SKM-1 (cell line): ENCODE results near the gene CSTF3.
A peak's percentile ranks its signal among the peaks of the same experiment; 100 is the strongest.
"Not testable (repeated sequence)": the region's sequence is repeated elsewhere in the genome, so short reads cannot be mapped to it uniquely, and the experiment has no call there.

ENCODE experiments used
- DNase-seq: peaks from one replicate; lab custom pipeline; 2025; ENCODE audit not compliant: unreplicated experiment; lab: John Stamatoyannopoulos, UW

Gene CSTF3

DNA sequence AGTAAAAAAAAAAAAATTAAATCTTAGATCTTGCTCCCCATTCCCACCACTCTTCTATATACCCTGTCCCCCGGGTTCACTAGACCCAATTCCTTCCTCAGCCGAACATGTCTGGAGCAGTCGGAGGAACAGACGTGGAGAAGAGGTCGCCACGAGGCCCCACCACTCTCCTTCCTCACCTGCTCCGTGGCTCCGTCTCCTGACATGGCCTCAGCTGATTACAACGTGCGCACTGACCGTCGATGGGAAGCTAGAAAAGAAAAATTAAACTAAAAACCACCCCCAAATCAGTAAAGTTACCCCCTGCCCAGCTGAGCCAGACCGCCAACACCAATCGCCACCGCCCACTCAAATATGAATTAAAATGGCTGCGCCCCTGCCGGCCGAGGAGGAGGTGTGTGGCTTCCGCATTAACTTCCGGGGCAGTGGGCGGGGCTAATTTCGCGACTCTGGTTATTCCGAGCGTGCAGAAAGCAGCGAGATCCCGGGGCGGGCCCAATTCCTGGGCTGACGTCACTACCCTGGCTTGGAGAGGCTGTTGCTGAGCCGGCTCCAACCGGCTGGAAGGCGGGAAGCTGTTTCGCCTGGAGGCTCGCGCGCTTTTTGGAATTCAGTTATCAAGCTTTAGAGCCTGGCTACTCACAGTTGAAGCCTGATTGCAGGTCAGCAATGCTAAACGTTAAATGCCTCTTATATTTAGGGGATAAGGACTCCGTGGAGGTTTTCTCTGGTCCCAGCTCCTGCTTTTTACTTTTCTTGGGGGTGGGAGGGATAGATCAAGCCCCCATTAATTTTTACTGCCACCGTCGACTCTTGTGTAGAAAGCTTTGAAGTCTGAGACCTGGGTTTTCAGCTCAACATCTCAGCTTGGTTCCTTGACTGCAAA lies at the start of gene CSTF3:
Gene CSTF3, minus strand, starts transcription at position 361 of the 886 bp plus-strand sequence. Its CDS starts 155 bp downstream, at position 206.
- DNase-seq = peak; percentile 97

DNA sequence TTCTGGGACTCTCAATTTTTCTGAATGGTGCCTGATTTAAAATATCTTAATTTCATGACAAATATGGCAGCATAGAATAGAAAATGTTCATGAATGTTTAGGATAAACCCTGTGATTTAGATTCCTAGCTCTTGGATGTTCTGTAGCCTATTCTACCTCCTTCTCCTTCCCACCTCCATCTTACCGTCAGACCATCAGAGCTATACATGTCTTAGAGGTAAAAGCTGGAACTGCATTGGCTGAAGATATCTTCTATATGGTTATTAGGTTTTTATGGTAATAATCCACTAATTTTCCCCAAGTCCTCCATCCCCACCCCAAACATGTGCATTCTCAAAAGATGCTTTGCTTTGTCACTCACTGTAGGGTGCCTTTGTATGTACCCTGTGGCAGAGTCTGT lies 46.9 kb upstream of the CSTF3 start:
- no peak for DNase-seq

DNA sequence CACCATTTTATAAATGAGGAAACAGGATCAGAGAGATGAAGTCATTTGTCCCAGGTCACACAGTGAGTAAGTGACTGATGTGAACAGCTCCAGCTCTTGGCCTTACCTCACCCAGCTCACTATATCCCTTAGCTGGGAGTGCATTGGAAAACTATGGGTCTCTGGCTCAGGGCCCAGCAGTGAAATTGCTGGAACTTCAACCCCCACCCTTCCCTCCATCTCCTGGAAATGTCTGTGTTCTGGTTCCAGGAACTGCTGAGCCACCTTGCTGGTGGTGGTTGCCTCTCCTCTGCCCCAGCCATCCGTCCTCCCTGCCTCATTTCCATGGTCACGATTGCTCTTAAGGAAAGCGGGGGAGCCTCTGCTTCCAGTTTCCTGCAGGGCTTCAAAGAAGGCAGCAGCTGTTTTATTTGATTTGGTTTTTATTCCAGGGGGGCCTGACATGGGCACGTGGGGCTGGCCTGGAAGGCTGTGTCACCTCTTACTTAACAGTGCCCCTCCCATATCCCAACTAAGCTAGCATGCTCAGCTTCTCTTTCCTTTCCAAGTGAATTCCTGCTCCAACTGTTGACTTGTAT lies 46.2 kb upstream of the CSTF3 start:
- DNase-seq = no peak

DNA sequence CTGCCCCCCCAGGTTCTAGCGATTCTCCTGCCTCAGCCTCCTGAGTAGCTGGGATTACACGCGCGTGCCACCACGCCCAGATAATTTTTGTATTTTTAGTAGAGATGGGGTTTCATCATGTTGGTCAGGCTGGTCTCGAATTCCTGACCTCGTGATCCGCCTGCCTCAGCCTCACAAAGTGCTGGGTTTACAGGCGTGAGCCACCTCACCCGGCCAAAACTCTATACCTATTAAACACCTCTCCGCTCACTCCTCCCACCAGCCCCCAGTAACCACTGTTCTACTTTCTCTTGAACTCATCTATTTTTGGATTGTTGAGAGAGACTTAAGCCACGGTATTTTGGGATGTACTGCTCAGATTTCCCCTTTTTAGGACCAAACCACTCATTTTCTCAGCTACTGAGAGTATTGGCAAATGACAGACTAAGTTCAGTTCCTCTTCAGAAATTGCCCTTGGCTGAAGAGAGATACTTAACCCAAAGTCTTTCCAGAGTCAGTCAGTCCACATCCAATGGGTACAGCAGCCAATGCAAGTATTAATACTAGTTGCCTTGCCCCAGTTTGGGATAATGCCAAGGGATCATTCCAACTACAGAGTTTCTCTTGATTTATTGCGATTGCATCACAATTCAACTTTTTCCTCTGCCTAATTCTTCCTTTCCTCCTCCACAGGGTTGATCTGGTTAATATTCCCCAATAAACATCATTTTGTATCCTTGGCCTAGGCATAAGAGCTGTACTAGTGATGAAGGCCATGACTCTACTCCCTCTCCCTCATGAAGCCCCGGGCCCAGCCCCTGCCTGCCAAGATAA lies 36.8 kb upstream of the CSTF3 start:
- peak; percentile 86 for DNase-seq

DNA sequence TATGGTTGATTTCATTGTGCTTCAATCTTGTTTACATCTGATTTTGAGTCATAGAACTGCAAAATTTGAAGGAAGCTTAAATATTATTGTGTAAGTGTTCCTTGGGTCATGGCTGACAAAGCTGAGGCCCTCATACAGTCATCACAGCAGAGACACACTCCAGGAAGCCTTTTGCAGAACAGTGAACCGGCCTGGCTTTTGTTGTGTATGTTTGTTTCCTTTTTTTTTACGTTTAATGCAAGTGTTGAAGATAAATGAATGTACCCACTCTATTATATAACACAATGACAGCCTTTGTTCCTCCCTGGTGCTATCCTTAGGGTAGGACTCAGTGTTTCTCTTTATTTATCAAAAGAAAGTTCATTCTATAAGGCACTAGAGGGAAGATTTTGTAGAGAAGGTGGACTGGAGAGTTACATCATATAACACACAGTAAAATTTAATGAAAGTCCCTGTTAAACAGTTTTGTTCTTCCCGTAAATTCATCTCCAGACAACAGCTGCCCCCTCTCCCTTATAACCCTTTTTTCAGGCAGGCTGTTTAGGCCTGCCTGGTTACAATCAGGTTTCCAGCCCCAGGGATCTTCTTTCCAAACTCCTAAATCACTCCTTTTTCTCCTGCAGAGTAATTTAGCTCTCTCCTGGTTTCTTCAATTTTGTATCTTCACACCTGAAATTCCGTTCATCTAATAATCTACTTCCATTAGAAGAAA lies 34.3 kb upstream of the CSTF3 start:
- peak; percentile 22 for DNase-seq

DNA sequence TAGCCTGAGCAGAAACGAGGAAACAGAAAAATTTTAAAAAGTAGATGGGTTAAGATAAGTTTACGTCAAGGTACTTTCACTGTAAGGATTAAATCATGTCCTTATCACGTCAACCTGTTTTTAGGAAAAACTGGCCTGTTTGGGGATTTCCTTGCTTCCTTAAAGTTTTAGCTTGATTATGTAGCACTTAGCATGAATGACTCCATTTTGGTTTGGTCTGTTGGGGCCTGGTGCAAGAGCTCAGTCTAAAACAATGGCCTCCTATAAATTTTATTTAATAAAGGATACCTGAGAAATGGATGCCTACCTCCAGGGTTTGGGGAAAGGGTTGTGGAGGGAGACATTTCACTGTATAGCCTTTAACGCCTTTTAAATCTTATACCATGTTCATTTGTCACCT lies 33.2 kb upstream of the CSTF3 start:
- DNase-seq = no peak

DNA sequence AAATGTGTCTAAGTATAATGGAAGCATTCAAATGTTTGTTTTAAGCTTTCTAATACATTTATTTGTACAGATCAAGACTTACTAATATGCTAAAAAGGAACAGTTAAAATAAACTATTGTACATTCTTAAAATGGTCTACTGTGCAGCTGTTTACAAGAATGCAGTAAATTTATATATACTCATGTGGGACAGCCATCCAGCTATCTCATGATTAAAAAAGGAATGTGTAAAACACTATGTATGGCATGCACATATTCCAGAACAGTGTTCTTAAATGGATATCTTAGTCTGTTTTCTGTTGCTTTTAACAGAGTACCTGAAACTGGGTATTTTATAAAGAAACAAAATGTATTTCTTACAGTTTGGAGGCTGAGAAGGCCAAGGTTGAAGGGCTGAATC lies 30.2 kb upstream of the CSTF3 start:
- no peak for DNase-seq

DNA sequence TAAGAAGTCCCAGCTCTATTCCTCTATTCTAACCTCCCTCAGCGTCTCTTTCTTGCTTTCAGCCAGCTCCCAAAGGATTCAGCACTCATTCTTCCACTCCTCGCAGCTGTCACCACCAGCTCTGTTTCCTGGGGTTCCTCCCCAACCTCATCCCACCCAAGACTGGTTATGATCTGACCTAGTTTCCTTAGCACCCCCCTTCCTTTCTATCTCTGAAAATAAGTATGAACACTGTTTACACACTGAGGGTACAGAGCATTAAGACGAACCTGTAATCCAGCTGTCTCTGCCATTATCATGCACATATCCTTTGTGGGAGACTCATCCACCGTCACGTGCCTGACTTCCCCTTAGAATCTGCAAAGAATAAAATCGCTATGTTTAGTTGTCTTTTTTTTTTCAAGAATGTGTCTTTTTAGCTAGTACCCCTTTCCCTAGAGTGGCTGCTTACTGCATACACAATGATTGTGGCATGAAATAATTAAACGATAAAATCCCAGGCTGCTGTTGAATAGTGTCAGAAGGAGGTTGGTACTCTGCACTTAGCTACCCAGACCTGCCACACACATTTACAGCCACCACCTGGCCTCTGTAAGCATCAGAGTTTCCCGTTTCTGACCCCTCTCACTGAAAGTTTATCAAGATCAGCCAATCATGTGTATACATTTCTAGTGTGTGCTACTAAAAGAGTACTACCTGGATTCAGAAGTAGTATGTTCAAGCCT lies 26.9 kb upstream of the CSTF3 start:
- no peak for DNase-seq

DNA sequence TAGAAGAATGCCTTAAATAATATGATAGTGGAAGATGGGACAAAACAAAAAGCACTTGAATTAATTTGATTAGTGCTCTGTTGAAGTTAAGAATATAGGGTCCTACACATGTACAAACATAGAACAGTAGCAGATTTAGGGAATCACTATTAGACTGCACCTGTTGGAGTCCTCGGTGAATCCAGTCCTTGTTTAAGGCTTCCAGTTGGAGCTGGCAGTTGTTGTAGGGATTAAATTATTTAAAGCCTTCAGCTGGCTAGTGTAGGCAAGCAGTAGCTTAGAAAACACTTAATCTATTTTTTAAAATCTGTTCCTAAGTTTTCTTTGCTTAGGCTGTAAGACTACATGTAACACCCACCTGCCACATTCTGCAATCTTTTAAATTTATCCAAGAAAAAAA lies 24.5 kb upstream of the CSTF3 start:
- DNase-seq = no peak

DNA sequence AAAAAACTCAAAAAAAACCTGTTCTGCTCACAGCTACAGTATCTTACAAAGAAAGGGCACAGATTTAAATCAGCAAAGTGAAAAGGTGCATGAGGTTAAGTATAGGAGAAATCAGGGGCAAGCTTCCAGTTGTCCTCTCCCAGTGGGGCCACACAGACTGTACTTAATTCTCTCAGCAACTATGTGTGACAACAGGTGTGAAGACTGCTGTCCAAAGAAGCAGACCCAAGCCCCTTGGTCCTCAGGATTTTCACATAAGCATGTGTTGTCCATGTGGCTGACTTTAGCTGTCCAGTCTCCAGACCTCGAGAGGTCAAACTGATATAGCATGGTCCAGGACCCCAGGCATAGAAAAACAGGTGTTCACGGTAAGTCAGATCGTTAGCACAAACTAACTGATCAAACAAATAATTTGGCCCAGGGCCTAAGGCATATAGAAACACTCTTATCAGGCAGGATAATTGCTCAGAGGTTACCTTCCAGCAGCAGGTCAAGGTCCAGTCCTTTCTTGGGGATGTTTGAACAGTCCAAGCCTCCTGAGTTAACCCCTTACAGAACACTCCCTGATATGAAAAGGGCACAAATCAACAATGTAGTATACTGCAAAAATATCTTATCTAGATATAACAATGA lies 21.1 kb upstream of the CSTF3 start:
- no peak for DNase-seq

DNA sequence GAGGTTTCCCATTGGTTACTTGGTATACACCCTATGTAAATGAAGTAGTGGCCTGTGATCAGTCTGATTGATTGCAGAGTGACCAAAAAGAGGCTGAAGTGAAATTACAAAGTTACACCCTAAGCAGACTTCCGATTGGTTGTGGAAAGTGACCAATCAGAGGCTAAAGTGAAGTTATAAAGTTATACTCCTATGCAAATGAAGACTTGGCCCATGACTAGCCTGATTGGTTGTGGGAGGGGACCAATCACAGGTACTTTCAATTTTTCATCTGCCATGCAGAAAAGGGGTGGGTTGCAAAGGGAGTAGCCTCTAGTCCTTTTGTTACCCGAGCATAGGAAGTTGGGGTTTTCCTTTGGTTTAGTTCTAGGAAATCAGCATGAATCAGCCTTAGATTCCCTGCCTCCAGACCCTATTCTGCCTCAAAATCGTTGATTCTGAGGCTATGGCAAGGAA lies 18.1 kb upstream of the CSTF3 start:
- no peak for DNase-seq

DNA sequence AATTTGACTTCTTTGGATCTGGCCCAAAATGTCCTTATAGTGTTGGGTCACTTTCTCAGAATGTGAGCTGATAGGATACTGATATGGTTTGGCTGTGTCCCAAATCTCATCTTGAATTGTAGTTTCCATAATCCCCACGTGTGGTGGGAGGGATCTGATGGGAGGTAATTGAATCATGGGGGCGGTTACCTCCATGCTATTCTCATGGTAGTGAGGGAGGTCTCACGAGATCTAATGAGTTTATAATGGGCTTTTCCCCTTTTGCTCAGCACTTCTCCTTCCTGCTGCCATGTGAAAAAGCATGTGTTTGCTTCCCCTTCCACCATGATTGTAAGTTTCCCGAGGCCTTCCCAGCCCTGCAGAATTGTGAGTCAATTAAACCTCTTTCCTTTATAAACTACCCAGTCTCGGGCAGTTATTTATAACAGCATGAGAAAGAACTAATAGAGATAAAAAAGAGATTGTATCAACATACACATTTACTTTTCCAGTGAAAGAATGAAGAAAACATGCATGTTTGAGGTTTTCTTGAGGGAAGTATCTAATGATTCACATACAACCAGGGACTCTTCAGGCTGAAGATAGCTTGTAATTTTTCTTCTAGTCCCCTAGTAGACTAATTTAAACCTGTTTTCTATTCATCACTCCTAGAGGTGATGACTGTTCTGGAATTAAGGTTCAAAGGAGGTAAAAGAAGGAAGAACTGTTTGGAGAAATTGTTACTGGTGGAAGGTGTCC lies 17.3 kb upstream of the CSTF3 start:
- DNase-seq = no peak

DNA sequence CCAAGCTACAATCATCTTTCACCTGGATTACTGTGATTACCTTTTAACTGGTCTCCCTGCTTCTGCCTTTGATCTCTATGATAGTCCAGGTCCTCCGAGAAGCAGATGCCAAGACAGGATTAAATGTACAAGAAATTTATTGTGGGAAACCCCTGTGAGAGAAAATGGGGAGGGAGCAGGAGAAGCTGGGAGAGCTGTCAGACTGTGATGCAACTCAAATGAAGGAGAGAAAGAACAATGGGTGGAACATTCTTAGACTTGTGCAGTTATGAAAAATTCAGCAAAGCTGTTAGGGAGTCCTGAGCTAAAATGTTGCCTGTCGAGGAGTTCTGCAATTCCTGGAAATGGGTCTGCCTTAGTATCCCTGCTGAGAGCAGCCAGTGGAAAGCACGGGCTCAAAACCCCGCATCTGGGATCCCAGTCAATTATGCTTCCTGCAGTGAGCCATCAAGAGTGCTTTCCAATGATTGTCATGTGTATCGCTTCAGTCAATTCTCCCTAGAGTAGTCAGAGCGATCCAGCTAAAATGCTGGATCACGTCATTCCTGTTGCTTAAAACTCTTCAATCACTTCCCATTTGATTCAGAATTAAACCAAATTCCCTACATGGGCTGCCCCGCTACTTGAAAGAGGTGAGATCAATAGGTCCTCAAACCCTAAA lies 16.5 kb upstream of the CSTF3 start:
- no peak for DNase-seq

DNA sequence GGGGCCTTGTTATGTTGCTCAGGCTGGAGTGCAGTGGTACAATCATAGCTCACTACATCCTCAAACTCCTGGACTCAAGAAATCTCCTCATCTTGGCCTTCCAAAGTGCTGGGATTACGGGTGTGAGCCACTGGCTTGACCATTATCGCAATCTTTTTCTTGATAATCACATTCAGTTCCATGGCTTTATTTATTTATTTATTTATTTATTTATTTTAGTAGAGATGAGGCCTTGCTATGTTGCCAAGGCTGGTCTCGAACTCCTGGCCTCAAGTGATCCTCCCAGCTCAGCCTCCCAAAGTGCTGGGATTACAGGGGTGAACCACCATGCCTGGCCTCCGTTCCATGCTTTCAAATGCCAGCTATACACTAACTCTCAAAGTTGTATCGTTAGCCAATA lies 15.5 kb upstream of the CSTF3 start:
- not testable (repeated sequence) for DNase-seq

DNA sequence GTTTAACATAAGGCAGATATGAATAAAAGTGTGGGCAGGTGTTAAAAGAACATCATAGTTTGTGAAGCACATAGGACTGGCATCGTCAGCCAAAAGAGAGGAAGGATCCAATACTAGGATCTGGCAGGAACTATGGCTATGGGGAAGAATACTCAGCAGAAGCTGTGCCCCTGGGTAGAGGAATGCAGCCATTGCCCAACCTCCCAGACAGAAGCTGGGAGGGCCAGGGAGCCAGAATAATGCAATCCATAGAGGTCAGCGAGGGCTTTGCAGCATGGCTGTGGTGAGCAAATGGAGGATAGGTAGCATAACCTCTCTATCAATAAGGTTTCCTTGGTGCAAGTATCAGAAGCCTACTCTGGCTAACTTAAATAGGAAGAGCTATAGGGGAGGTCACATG lies 11.7 kb upstream of the CSTF3 start:
- peak; percentile 39 for DNase-seq

DNA sequence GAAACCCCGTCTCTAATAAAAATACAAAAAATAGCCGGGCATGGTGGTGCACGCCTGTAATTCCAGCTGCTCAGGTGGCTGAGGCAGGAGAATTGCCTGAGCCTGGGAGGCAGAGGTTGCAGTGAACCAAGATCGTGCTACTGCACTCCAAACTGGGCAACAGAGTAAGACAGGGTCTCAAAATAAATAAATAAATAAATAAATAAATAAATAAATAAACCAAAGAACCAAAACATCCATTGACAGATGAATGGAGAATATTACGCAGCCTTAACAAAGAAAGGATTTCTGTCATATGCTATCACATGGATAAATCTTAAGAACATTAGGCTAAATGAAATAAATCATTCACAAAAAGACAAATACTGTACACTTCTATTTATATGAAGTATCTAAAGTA lies 11.1 kb upstream of the CSTF3 start:
- DNase-seq = no peak

DNA sequence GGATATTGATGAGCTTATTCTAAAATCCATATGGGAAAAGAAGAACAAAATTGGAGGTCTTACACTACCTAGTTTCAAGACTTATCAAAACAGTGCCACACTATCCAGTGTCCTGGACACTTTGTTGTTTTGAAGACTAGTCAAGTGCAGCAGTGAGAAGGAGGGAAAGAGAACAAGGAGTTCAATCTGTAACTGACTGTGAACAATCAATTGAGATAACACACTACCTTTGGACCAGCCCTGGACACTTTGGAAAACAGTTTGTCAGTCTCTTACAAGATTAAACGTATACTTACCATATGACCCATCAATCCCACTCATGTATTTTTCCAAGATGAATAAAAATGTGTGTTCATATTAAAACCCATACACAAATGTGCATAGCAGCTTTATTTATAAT lies 10.0 kb upstream of the CSTF3 start:
- no peak for DNase-seq

DNA sequence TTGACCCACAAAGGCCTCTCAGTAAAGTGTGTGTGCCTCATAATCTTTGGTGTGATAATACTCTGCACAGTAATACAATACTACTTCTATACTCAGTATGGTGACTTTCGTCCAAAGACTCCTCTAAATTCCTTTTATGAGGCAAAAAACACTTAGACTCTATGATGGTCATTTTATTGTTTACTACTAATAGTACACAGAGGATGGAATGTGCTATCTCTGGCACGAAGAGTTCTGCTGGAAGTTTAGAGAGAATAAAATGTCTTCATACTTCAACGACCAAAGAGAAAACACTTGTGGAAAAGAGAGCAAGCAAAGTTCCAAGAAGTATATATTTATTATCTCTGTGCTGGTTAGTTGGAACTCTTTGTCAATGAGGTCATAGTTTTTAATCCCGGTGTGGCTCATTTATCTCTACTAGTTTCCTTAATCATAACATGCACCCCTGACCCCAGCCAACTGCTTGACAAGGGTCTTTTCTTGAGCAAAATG lies 7.5 kb upstream of the CSTF3 start:
- DNase-seq = no peak

DNA sequence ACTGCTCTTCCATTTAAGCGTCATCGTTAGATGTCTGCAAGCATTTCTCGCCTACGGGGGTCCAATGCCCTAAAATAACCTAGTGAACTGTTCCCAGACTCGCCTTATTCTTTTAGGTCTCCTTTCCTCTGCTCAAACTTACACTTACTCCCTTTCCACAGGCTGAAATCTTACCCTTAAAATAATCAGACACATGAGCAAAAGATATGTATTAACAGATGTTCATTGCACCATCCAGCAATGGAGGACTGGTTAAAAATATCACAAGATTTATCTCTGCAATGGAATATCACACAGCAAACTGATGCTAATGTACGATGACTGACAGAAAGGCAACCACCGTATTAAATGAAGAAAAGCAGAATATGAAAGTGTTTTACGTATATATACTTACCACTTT lies 1.6 kb upstream of the CSTF3 start:
- DNase-seq = no peak
